Left ventricle myocardium inferior (tissue), 1 donor: Measurements from ENCODE around the gene PACSIN1. TPM values are rescaled to one million over a fixed set of nuclear protein-coding genes. Genes with fewer than 3 reads are reported as not detected.

Experiments used
- DNase-seq: peaks from one replicate; pipeline ENCODE4 v3.0.0-alpha.2; 2020
- H3K27ac ChIP-seq: fragments of 200-600 bp; replicated peaks from 2 replicates; pipeline ENCODE4 v1.8.0; 2021
- H3K27me3 ChIP-seq: fragments of 200-600 bp; 2 replicates; pipeline ENCODE4 v1.8.0; 2021; ENCODE audit warnings: low read depth
- H3K36me3 ChIP-seq: fragments of 200-600 bp; 2 replicates; pipeline ENCODE4 v1.8.0; 2021
- H3K4me1 ChIP-seq: fragments of 200-600 bp; 2 replicates; pipeline ENCODE4 v1.8.0; 2021
- H3K4me3 ChIP-seq: fragments of 200-600 bp; 2 replicates; pipeline ENCODE4 v1.8.0; 2021; ENCODE audit warnings: mild to moderate bottlenecking, moderate library complexity
- H3K9me3 ChIP-seq: fragments of 200-600 bp; replicated peaks from 2 replicates; pipeline ENCODE4 v1.8.0; 2021
- intact Hi-C: fragments of 100-400 bp; cut with micrococcal nuclease; formaldehyde crosslinking; loops from one replicate; pipeline ENCODE4 v1.11.0; 2022
- total RNA-seq: library from RNA; stranded (reverse); fragmentation: NEBNext Ultra II Directional; extraction: Animal tissue kit (Norgen Biotek cat#: 25700); gene quantifications from one replicate; pipeline ENCODE4 v1.2.1, GENCODE V29; 2021
- TF ChIP-seq, protein P1 (sequence below): fragments of 200-600 bp; IDR thresholded peaks from 2 replicates; pipeline ENCODE4 v1.8.0; 2021; ENCODE audit warnings: antibody characterized with exemption, mild to moderate bottlenecking, borderline replicate concordance
- donor health status: DM: no; HTN: yes; CAD: no; lungs with severe emphysema.

PACSIN1 gene
- total RNA-seq, 1 donor from 2014 or later, result 15.2 TPM

DNA sequence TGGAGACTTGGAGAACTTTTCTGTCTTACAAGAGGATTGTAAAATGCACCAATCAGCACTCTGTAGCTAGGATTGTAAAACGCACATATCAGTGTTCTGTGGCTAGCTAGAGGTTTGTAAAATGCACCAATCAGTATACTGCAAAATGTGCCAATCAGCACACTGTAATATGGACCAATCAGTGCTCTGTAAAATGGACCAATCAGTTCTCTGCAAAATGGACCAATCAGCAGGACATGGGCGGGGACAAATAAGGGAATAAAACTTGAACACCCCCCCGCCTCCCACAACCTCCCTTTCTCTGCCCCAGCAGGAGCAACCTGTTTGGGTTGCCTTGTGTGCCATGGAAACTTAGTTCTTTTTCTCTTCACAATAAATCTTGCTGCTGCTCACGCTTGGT, 27.2 kb upstream of the PACSIN1 start:
- Histone ChIP-seq H3K27me3 (no peaks in the 10 kb centered on the region), H3K36me3 (no peaks in the 10 kb centered on the region), H3K27ac (no peak overlapping the region), H3K4me1 (no peaks in the 10 kb centered on the region), H3K4me3 (no peak overlapping the region), H3K9me3 (no peaks in the 10 kb centered on the region)
- intact Hi-C loops, result no loop called here
- DNase-seq, result no peak
- TF ChIP-seq, protein P1, sequence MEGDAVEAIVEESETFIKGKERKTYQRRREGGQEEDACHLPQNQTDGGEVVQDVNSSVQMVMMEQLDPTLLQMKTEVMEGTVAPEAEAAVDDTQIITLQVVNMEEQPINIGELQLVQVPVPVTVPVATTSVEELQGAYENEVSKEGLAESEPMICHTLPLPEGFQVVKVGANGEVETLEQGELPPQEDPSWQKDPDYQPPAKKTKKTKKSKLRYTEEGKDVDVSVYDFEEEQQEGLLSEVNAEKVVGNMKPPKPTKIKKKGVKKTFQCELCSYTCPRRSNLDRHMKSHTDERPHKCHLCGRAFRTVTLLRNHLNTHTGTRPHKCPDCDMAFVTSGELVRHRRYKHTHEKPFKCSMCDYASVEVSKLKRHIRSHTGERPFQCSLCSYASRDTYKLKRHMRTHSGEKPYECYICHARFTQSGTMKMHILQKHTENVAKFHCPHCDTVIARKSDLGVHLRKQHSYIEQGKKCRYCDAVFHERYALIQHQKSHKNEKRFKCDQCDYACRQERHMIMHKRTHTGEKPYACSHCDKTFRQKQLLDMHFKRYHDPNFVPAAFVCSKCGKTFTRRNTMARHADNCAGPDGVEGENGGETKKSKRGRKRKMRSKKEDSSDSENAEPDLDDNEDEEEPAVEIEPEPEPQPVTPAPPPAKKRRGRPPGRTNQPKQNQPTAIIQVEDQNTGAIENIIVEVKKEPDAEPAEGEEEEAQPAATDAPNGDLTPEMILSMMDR, result no peak

GRCh38 chr6:34439442-34439841, 26.4 kb upstream of the PACSIN1 start:
- H3K36me3 ChIP-seq, result no peaks in the 10 kb centered on the region
- no peak overlapping the region for H3K4me3 ChIP-seq
- H3K4me1 ChIP-seq, result no peaks in the 10 kb centered on the region
- H3K27ac ChIP-seq, result no peak overlapping the region
- intact Hi-C loops, result no loop called here
- TF ChIP-seq, protein P1, result no peak
- no peaks in the 10 kb centered on the region for H3K9me3 ChIP-seq
- no peaks in the 10 kb centered on the region for H3K27me3 ChIP-seq
- no peak for DNase-seq

DNA sequence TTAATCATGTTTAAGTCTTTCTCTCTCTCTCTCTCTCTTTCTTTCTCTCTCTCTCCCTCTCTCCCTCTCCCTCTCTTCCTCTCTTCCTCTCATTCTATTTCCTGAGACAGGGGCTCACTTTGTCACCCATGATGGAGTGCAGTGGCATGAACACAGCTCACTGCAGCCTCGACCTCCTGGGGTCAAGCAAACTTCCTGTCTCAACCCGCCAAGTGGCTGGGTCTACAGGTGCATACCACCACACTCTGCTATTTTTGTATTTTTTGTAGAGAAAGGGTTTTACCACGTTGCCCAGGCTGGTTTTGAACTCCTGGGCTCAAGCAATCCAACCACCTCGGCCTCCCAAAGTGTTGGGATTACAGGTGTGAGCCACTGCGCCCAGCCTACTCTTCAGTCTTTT, 24.4 kb upstream of the PACSIN1 start:
- intact Hi-C loops, result no loop called here
- TF ChIP-seq, protein P1, result no peak
- Histone ChIP-seq H3K36me3 (no peaks in the 10 kb centered on the region), H3K4me1 (no peaks in the 10 kb centered on the region), H3K27ac (no peak overlapping the region), H3K4me3 (no peak overlapping the region), H3K27me3 (peaks cover 7% of the 10 kb centered on the region), H3K9me3 (no peaks in the 10 kb centered on the region)
- no peak for DNase-seq

GRCh38 chr6:34445313-34445860, 20.5 kb upstream of the PACSIN1 start:
- Histone ChIP-seq H3K9me3 (no peaks in the 10 kb centered on the region), H3K4me3 (no peak overlapping the region), H3K27me3 (peaks cover 7% of the 10 kb centered on the region), H3K36me3 (no peaks in the 10 kb centered on the region), H3K27ac (no peak overlapping the region), H3K4me1 (no peaks in the 10 kb centered on the region)
- intact Hi-C loops, result no loop called here
- no peak for DNase-seq
- TF ChIP-seq, protein P1, result no peak

- TF ChIP-seq, protein P1, result no peak
- Histone ChIP-seq H3K27ac (no peak overlapping the region), H3K4me1 (no peaks in the 10 kb centered on the region), H3K4me3 (no peak overlapping the region), H3K27me3 (peaks cover 7% of the 10 kb centered on the region), H3K9me3 (peaks cover 7% of the 10 kb centered on the region), H3K36me3 (no peaks in the 10 kb centered on the region)
- no peak for DNase-seq
- intact Hi-C loops, result no loop called here
Observed at GRCh38 chr6:34447386-34447785, 18.5 kb upstream of the PACSIN1 start.
